ENCODE measurements around the gene ADGRE2.

DNA sequence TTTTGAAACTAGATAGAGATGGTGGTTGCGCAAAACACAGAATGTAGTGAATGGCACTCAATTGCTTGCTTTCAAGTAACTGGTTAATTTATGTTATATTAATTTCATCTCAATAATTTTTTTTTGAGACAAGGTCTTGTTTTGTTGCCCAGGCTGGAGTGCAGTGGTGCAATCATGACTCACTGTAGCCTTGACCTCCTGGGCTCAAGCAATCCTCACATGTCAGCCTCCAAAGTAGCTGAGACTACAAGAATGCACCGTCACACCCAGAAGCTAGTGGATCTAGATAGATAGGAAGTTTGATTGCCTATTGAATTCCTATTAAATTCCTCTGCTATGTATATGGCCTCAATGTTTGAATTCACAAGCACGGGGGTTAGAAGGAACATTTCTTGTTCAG lies 26.4 kb upstream of the ADGRE2 start:
- TF ChIP-seq, protein P1, sequence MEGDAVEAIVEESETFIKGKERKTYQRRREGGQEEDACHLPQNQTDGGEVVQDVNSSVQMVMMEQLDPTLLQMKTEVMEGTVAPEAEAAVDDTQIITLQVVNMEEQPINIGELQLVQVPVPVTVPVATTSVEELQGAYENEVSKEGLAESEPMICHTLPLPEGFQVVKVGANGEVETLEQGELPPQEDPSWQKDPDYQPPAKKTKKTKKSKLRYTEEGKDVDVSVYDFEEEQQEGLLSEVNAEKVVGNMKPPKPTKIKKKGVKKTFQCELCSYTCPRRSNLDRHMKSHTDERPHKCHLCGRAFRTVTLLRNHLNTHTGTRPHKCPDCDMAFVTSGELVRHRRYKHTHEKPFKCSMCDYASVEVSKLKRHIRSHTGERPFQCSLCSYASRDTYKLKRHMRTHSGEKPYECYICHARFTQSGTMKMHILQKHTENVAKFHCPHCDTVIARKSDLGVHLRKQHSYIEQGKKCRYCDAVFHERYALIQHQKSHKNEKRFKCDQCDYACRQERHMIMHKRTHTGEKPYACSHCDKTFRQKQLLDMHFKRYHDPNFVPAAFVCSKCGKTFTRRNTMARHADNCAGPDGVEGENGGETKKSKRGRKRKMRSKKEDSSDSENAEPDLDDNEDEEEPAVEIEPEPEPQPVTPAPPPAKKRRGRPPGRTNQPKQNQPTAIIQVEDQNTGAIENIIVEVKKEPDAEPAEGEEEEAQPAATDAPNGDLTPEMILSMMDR (IDR thresholded peaks at IDR 0.05) = no peak
- no peak for TF ChIP-seq POLR2A (IDR thresholded peaks at IDR 0.05)
